Measurements from ENCODE around the gene NFIX. TPM values are rescaled to one million over a fixed set of nuclear protein-coding genes. Genes with fewer than 3 reads are reported as not detected.
A peak's percentile ranks its signal among the peaks of the same experiment; 100 is the strongest.

The NFIX gene
- total and polyA plus RNA-seq, 7 donors = 10.6 to 104 (median 44.1) TPM

- DNase-seq = no peak
- no peaks in the 10 kb centered on the region for H3K9me3 ChIP-seq
- 13 to 60% methylated on average over 14 of the region's 14 CpGs for WGBS, 2 donors
- H3K27me3 ChIP-seq = no peaks in the 10 kb centered on the region
- TF ChIP-seq EP300 (IDR thresholded peaks at IDR 0.05) (peak in 2 of 4 donors; percentile 22 to 54), CTCF (IDR thresholded peaks at IDR 0.05) (no peak), POLR2A (IDR thresholded peaks at IDR 0.05) (peak in 1 of 2 donors; percentile 23), POLR2AphosphoS5 (IDR thresholded peaks at IDR 0.05) (peak; percentile 35 to 70 (median 56))
- intact Hi-C loops (cut with DNase I) = loop anchor here (10.0 kb wide), 1 partner anchor 818 kb away; no protein-coding TSS in a partner anchor
- peak overlapping the region in 3 of 4 donors; percentile 35 to 49 (median 47) for H3K4me3 ChIP-seq
- H3K27ac ChIP-seq = peak overlapping the region; percentile 91 to 98 (median 95)
- H3K36me3 ChIP-seq = peaks cover 0 to 3% (median 0%) of the 10 kb centered on the region in 4 donors
- H3K4me1 ChIP-seq = peaks cover 0 to 97% (median 89%) of the 10 kb centered on the region in 4 donors
Observed at GRCh38 chr19:13026462-13027370, 31.4 kb downstream of the NFIX start.

DNA sequence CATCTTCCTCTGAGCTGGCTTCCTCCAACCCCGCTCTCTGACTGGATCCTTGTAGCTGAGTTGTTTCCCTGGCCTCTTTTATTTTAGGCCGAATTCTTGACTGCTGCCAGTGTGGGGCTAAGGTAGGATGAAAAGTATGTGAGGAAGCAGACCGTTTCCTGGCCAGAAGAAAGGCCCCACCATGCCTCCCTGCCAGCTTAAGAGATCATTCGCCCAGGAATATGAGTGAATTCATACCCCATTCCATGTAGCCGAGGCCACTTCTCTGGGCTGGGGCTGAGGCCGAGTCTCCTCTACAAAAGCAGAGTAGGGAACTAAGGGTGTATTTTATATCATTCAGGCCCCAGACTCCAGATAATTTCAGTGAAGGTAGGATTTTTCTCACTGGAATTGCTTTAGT is 32.3 kb downstream of the NFIX start:
- 68 to 85% methylated on average over 6 of the region's 6 CpGs for WGBS, 2 donors
- peaks cover 0 to 97% (median 90%) of the 10 kb centered on the region in 4 donors for H3K4me1 ChIP-seq
- no peak overlapping the region for H3K4me3 ChIP-seq

DNA sequence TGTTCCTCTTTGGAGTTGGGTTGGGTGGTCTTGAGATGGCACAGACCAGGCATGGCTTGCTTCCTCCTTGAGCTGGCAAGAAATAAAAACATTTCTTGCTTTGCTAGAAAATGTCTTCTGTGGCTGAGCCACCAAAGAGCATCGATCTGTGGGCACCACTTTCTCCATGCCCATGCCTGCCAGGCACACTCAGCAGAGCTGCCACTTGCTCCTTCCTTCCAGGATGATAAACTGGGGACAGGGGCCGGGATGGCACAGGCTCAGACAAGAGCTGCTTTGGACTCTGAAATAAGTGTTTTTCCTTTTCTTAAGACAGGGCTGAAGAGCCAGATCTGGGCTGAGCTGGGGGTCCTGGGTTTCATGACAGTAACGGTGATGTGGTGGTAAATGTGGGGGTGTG is 32.8 kb downstream of the NFIX start:
- Histone ChIP-seq H3K27me3 (no peaks in the 10 kb centered on the region), H3K36me3 (peaks cover 0 to 3% (median 0%) of the 10 kb centered on the region in 4 donors), H3K9me3 (no peaks in the 10 kb centered on the region), H3K4me1 (peaks cover 0 to 97% (median 94%) of the 10 kb centered on the region in 4 donors), H3K27ac (peak overlapping the region; percentile 91 to 98 (median 95)), H3K4me3 (no peak overlapping the region)
- DNase-seq = no peak
- TF ChIP-seq EP300 (IDR thresholded peaks at IDR 0.05) = no peak
- TF ChIP-seq CTCF (IDR thresholded peaks at IDR 0.05) = no peak
- TF ChIP-seq POLR2A (IDR thresholded peaks at IDR 0.05) = no peak
- no peak for TF ChIP-seq POLR2AphosphoS5 (IDR thresholded peaks at IDR 0.05)
- 76 to 83% methylated on average over 3 of the region's 3 CpGs for WGBS, 2 donors
- intact Hi-C loops (cut with DNase I) = loop anchor here (10.0 kb wide), 1 partner anchor 817 kb away; no protein-coding TSS in a partner anchor

More for the DNA sequence above, 32.3 kb downstream of the NFIX start:
- no peak for DNase-seq
- Histone ChIP-seq H3K27me3 (no peaks in the 10 kb centered on the region), H3K36me3 (peaks cover 0 to 3% (median 0%) of the 10 kb centered on the region in 4 donors), H3K27ac (peak overlapping the region; percentile 91 to 98 (median 95)), H3K9me3 (no peaks in the 10 kb centered on the region)
- no peak for TF ChIP-seq CTCF (IDR thresholded peaks at IDR 0.05)
- TF ChIP-seq POLR2AphosphoS5 (IDR thresholded peaks at IDR 0.05) = no peak
- no peak for TF ChIP-seq POLR2A (IDR thresholded peaks at IDR 0.05)
- TF ChIP-seq EP300 (IDR thresholded peaks at IDR 0.05) = no peak
- intact Hi-C loops (cut with DNase I) = loop anchor here (10.0 kb wide), 1 partner anchor 817 kb away; no protein-coding TSS in a partner anchor

DNA sequence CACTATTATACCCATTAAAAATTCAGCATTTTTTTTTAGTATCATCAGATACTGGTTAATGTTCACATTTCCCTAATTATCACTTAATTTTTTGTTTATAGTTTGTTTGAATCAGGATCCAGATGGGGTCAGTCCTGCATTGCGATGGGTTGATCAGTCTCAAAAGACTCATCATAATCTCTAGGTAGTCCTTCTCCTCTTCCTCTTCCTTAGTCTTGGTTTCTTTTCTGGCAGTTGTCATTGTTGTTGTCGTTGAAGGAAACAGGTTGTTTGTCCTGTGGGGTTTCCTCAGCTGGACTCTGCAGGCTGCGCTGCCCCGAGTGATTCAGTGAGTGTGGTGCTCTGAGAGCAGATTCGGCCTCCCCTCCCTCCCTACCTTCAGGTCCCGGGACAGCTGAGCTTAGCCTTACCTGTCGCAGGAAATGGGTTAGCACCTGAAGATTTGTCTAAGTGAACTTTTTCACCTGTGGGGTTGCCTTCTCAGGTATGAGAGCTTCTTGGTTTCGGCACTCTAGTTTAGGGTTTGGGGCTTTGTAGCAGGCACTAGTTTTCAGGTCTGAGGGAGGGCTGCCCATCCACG is 34.1 kb downstream of the NFIX start:
- H3K27ac ChIP-seq = peak overlapping the region; percentile 20 to 98 (median 95)
- peaks cover 0 to 100% (median 99%) of the 10 kb centered on the region in 4 donors for H3K4me1 ChIP-seq
- TF ChIP-seq EP300 (IDR thresholded peaks at IDR 0.05) (no peak), POLR2A (IDR thresholded peaks at IDR 0.05) (no peak), POLR2AphosphoS5 (IDR thresholded peaks at IDR 0.05) (no peak), CTCF (IDR thresholded peaks at IDR 0.05) (no peak)
- intact Hi-C loops (cut with DNase I) = loop anchor here (10.0 kb wide), 1 partner anchor 815 kb away; no protein-coding TSS in a partner anchor
- H3K9me3 ChIP-seq = no peaks in the 10 kb centered on the region
- H3K36me3 ChIP-seq = peaks cover 0 to 3% (median 0%) of the 10 kb centered on the region in 4 donors
- 75 to 85% methylated on average over 9 of the region's 9 CpGs for WGBS, 2 donors
- H3K4me3 ChIP-seq = no peak overlapping the region
- H3K27me3 ChIP-seq = no peaks in the 10 kb centered on the region
- no peak for DNase-seq

Measured in sigmoid colon (tissue), 7 donors.